Measurements from ENCODE around the gene YEATS2. TPM values are rescaled to one million over a fixed set of nuclear protein-coding genes. Genes with fewer than 3 reads are reported as not detected.
A peak's percentile ranks its signal among the peaks of the same experiment; 100 is the strongest.
"Not testable (repeated sequence)": the region's sequence is repeated elsewhere in the genome, so short reads cannot be mapped to it uniquely, and the experiment has no call there.

YEATS2 gene
- total RNA-seq: 17.0 TPM

GRCh38 chr3:183697610-183698317, at the start of gene YEATS2:
TSS of gene YEATS2 (plus strand) at chr3:183697797. CDS start at chr3:183715163, 17,366 bp downstream.
- no peaks in the 10 kb centered on the region for H3K27me3 ChIP-seq (ENCODE audit: insufficient read depth, low read length)
- no peaks in the 10 kb centered on the region for H3K9me3 ChIP-seq (ENCODE audit: low read depth, low read length)
- peaks cover 33% of the 10 kb centered on the region for H3K4me1 ChIP-seq (ENCODE audit: insufficient read depth, low read length)
- H3K4me3 ChIP-seq (ENCODE audit: low read length): peak within 1 kb of the TSS; percentile 90

- no peaks in the 10 kb centered on the region for H3K4me1 ChIP-seq (ENCODE audit: insufficient read depth, low read length)
Measured at GRCh38 chr3:183650554-183650953, 47.0 kb upstream of the YEATS2 start.

GRCh38 chr3:183653209-183654064, 44.2 kb upstream of the YEATS2 start:
- no peak overlapping the region for H3K4me3 ChIP-seq (ENCODE audit: low read length)
- no peaks in the 10 kb centered on the region for H3K27me3 ChIP-seq (ENCODE audit: insufficient read depth, low read length)
- H3K9me3 ChIP-seq (ENCODE audit: low read depth, low read length): peaks cover 50% of the 10 kb centered on the region
- no peaks in the 10 kb centered on the region for H3K4me1 ChIP-seq (ENCODE audit: insufficient read depth, low read length)

More at GRCh38 chr3:183650554-183650953, 47.0 kb upstream of the YEATS2 start:
- Histone ChIP-seq H3K9me3 (ENCODE audit: low read depth, low read length) (peaks cover 50% of the 10 kb centered on the region), H3K27me3 (ENCODE audit: insufficient read depth, low read length) (no peaks in the 10 kb centered on the region), H3K4me3 (ENCODE audit: low read length) (no peak overlapping the region)

- Histone ChIP-seq H3K4me1 (ENCODE audit: insufficient read depth, low read length) (no peaks in the 10 kb centered on the region), H3K9me3 (ENCODE audit: low read depth, low read length) (peaks cover 50% of the 10 kb centered on the region), H3K4me3 (ENCODE audit: low read length) (no peak overlapping the region)
Measured at GRCh38 chr3:183654727-183655126, 42.9 kb upstream of the YEATS2 start.

GRCh38 chr3:183662099-183662498, 35.5 kb upstream of the YEATS2 start:
- H3K27me3 ChIP-seq (ENCODE audit: insufficient read depth, low read length): no peaks in the 10 kb centered on the region
- H3K4me1 ChIP-seq (ENCODE audit: insufficient read depth, low read length): no peaks in the 10 kb centered on the region
- H3K9me3 ChIP-seq (ENCODE audit: low read depth, low read length): no peaks in the 10 kb centered on the region

More at GRCh38 chr3:183654727-183655126, 42.9 kb upstream of the YEATS2 start:
- H3K27me3 ChIP-seq (ENCODE audit: insufficient read depth, low read length): no peaks in the 10 kb centered on the region

GRCh38 chr3:183664913-183665381, 32.6 kb upstream of the YEATS2 start:
- Histone ChIP-seq H3K9me3 (ENCODE audit: low read depth, low read length) (no peaks in the 10 kb centered on the region), H3K4me3 (ENCODE audit: low read length) (no peak overlapping the region), H3K4me1 (ENCODE audit: insufficient read depth, low read length) (no peaks in the 10 kb centered on the region), H3K27me3 (ENCODE audit: insufficient read depth, low read length) (no peaks in the 10 kb centered on the region)

More at GRCh38 chr3:183662099-183662498, 35.5 kb upstream of the YEATS2 start:
- no peak overlapping the region for H3K4me3 ChIP-seq (ENCODE audit: low read length)

GRCh38 chr3:183680061-183680460, 17.5 kb upstream of the YEATS2 start:
- H3K4me3 ChIP-seq (ENCODE audit: low read length): no peak overlapping the region
- H3K9me3 ChIP-seq (ENCODE audit: low read depth, low read length): no peaks in the 10 kb centered on the region
- no peaks in the 10 kb centered on the region for H3K27me3 ChIP-seq (ENCODE audit: insufficient read depth, low read length)

GRCh38 chr3:183687705-183688104, 9.9 kb upstream of the YEATS2 start:
- Histone ChIP-seq H3K4me1 (ENCODE audit: insufficient read depth, low read length) (no peaks in the 10 kb centered on the region), H3K27me3 (ENCODE audit: insufficient read depth, low read length) (no peaks in the 10 kb centered on the region), H3K9me3 (ENCODE audit: low read depth, low read length) (no peaks in the 10 kb centered on the region), H3K4me3 (ENCODE audit: low read length) (no peak overlapping the region)

More at GRCh38 chr3:183680061-183680460, 17.5 kb upstream of the YEATS2 start:
- H3K4me1 ChIP-seq (ENCODE audit: insufficient read depth, low read length): no peaks in the 10 kb centered on the region

GRCh38 chr3:183688874-183689273, 8.7 kb upstream of the YEATS2 start:
- Histone ChIP-seq H3K4me3 (ENCODE audit: low read length) (no peak overlapping the region), H3K4me1 (ENCODE audit: insufficient read depth, low read length) (no peaks in the 10 kb centered on the region), H3K27me3 (ENCODE audit: insufficient read depth, low read length) (no peaks in the 10 kb centered on the region), H3K9me3 (ENCODE audit: low read depth, low read length) (no peaks in the 10 kb centered on the region)

- H3K27me3 ChIP-seq (ENCODE audit: insufficient read depth, low read length); H3K4me1 ChIP-seq (ENCODE audit: insufficient read depth, low read length); H3K9me3 ChIP-seq (ENCODE audit: low read depth, low read length); H3K4me3 ChIP-seq (ENCODE audit: low read length): not testable (repeated sequence)
Measured at GRCh38 chr3:183689621-183690020, 8.0 kb upstream of the YEATS2 start.

GRCh38 chr3:183690402-183690995, 7.1 kb upstream of the YEATS2 start:
- Histone ChIP-seq H3K27me3 (ENCODE audit: insufficient read depth, low read length) (no peaks in the 10 kb centered on the region), H3K9me3 (ENCODE audit: low read depth, low read length) (no peaks in the 10 kb centered on the region), H3K4me1 (ENCODE audit: insufficient read depth, low read length) (no peaks in the 10 kb centered on the region), H3K4me3 (ENCODE audit: low read length) (no peak overlapping the region)

- H3K27me3 ChIP-seq (ENCODE audit: insufficient read depth, low read length): no peaks in the 10 kb centered on the region
- no peak overlapping the region for H3K4me3 ChIP-seq (ENCODE audit: low read length)
- H3K9me3 ChIP-seq (ENCODE audit: low read depth, low read length): no peaks in the 10 kb centered on the region
- peaks cover 4% of the 10 kb centered on the region for H3K4me1 ChIP-seq (ENCODE audit: insufficient read depth, low read length)
Measured at GRCh38 chr3:183692436-183692835, 5.2 kb upstream of the YEATS2 start.

- Histone ChIP-seq H3K9me3 (ENCODE audit: low read depth, low read length) (no peaks in the 10 kb centered on the region), H3K4me1 (ENCODE audit: insufficient read depth, low read length) (peaks cover 29% of the 10 kb centered on the region), H3K27me3 (ENCODE audit: insufficient read depth, low read length) (no peaks in the 10 kb centered on the region), H3K4me3 (ENCODE audit: low read length) (no peak overlapping the region)
Measured at GRCh38 chr3:183695569-183696364, 1.8 kb upstream of the YEATS2 start.

- H3K4me3 ChIP-seq (ENCODE audit: low read length): peak overlapping the region; percentile 90
Measured at GRCh38 chr3:183697123-183697609, 431 bp upstream of the YEATS2 start.

More at GRCh38 chr3:183697123-183697609, 431 bp upstream of the YEATS2 start:
- Histone ChIP-seq H3K4me1 (ENCODE audit: insufficient read depth, low read length) (peaks cover 33% of the 10 kb centered on the region), H3K27me3 (ENCODE audit: insufficient read depth, low read length) (no peaks in the 10 kb centered on the region), H3K9me3 (ENCODE audit: low read depth, low read length) (no peaks in the 10 kb centered on the region)
